Activated gamma-delta T cell (primary cell): ENCODE results near the gene HSD17B2.

ENCODE experiments used
- DNase-seq: peaks from one replicate; lab custom pipeline; 2025; lab: John Stamatoyannopoulos, UW

The HSD17B2 gene

DNA sequence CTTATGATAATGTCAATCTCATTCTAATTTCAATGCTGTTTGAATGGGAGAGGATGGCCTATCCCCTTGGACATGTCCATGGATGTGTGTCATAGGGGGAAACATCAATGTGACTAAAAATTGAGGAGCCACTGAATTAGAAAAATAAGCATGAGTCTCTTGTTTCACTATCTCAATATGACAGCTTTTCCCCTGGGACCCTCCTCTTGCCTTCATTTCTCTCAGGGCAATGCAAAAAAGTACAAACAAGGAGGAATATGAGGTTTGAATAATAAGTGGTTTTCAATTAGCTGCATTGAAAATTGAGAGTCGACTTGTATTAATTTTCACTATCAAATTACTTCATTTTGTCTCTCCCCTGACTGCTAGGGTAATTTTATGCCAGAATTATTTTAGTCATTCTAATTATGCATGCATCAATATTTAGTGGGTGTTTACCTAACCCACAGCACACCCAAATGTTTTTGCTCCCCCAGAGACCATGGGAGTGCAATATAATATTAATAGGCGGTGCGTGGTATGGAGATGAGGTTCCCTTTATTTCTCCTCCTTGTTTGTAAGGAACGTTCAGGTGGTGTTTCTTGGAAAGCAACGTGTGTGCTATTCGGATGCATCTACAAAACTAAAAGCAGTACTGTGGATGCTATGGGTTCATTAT is 17.0 kb upstream of the HSD17B2 start:
- DNase-seq = no peak

DNA sequence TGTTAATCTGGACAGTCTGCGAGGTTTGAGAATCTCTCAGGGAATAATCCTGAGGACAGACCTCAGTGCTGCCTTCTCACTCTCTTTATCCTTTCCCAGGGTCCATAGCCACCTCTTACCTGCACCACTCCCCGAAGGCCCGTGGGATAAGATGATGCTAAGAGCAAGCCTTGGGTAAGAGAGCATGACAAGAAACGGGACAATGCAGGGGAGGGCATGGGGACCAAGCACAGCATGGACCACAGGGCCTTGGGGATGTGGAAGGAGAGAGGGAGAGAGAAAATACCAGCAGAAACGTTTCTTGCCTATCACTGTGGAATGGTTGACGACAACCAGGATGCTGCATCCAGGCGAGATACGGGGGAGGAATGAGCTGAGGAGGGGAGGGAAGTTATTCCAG is 15.5 kb upstream of the HSD17B2 start:
- no peak for DNase-seq

GRCh38 chr16:82020051-82020450 is 15.0 kb upstream of the HSD17B2 start:
- no peak for DNase-seq

- no peak for DNase-seq
Measured at GRCh38 chr16:82023206-82023605, 11.8 kb upstream of the HSD17B2 start.

DNA sequence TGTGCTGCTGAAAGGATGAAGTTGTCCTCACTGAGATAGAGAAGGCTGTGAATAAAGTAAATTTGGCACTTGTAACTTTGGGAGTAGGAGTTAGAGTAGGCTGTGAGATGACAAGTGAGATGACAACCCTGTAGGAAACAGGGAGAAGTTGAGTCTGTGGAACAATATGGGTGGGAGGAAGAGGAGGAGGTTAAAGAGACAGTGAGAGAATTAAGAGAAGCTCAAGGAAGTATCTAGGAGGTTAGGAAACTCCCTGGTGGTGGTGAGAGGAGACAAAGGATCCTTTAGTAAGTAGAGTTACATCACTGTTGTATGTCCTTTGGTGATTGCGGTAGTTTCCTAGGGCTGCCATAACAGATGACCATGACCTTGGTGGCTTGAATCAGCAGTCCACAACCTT is 10.7 kb upstream of the HSD17B2 start:
- no peak for DNase-seq

DNA sequence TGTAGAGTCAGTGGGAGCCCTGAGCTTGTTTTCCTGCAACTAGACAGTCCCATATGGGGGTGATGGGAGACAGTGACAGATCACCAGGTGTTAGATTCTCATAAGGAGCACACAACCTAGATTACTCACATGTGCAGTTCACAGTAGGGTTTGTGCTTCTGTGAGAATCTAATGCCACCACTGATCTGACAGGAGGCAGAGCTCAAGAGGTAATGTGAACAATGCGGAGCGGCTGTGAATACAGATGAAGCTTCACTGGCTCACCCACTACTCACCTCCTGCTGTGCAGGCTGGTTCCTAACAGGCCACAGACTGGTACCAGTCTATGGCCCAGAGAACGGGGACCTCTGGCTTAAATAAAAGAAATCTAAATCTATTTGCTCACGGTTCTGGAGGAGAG is 10.2 kb upstream of the HSD17B2 start:
- DNase-seq = no peak

DNA sequence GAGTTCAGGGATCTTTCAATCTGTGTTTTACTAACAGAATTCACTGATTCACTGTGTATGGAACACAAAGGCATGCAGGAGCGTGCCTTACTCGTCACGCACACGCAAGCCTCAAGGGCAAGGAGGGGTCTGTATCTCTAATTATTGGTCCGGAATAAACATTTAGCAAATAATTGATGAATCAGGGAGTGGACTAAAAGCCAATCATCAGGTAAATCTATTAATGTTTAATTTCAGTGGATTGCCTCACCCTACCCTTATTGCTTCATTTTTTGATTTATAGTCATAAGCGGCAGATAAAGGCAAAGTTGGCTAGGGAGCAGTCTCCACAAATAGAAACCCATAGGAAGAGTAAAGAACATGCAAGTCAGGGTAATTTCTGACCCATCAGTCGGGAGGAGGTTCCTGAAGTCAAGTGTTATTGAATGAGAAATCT is 7.4 kb upstream of the HSD17B2 start:
- no peak for DNase-seq

GRCh38 chr16:82031116-82032084 is 3.7 kb upstream of the HSD17B2 start:
- no peak for DNase-seq

- no peak for DNase-seq
Measured at GRCh38 chr16:82033006-82033405, 2.0 kb upstream of the HSD17B2 start.

DNA sequence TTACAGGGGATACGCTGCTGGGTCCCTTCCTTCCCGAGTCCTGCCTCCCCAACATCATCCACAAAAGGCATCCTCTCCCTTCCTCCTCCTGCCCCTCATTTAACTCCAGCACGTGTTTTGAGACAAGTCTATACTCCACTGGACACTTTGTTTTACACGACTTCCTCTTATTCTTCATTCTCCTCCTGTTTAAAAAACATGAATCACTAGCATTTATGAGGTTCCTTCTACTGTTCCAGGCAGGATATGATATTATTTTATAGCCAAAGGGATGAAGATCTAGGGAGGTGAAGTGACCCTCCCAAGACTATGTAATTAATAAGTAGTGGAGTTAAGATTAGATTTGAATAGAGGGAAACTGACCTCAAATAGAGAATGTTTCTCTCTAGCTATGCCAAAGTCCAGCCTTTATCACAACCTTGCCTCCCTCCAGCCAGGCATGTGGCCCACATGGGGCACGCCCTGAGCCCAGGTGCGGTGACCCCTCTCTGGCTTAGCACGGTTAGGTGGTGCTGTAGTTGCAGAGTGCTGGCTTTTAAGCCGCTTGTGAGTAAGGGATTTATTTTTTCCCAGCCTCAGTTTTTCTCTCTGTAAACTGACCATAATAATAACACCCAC is 1.3 kb upstream of the HSD17B2 start:
- no peak for DNase-seq

- DNase-seq = no peak
Measured at GRCh38 chr16:82037251-82037650, 2.2 kb downstream of the HSD17B2 start.

GRCh38 chr16:82037666-82038065 is 2.6 kb downstream of the HSD17B2 start:
- DNase-seq = no peak

GRCh38 chr16:82040296-82040695 is 5.2 kb downstream of the HSD17B2 start:
- DNase-seq = no peak

GRCh38 chr16:82041542-82041941 is 6.5 kb downstream of the HSD17B2 start:
- DNase-seq = no peak

DNA sequence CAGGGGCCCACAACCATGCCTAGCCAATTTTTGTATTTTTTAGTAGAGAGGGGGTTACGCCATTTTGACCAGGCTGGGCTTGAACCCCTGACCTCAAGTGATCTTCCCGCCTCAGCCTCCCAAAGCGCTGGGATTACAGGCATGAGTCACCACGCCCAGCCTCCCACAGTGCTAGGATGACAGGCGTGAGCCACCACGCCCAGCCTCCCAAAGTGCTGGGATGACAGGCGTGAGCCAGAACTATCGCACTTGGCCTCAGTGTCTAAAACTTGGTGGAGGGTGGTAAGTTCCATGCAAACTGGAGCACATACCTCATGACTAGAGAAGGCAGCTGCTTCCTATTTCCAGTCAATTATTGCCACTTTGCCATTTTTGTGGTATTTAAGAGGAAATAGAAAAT is 7.1 kb downstream of the HSD17B2 start:
- DNase-seq = no peak

GRCh38 chr16:82042846-82043245 is 7.8 kb downstream of the HSD17B2 start:
- no peak for DNase-seq

DNA sequence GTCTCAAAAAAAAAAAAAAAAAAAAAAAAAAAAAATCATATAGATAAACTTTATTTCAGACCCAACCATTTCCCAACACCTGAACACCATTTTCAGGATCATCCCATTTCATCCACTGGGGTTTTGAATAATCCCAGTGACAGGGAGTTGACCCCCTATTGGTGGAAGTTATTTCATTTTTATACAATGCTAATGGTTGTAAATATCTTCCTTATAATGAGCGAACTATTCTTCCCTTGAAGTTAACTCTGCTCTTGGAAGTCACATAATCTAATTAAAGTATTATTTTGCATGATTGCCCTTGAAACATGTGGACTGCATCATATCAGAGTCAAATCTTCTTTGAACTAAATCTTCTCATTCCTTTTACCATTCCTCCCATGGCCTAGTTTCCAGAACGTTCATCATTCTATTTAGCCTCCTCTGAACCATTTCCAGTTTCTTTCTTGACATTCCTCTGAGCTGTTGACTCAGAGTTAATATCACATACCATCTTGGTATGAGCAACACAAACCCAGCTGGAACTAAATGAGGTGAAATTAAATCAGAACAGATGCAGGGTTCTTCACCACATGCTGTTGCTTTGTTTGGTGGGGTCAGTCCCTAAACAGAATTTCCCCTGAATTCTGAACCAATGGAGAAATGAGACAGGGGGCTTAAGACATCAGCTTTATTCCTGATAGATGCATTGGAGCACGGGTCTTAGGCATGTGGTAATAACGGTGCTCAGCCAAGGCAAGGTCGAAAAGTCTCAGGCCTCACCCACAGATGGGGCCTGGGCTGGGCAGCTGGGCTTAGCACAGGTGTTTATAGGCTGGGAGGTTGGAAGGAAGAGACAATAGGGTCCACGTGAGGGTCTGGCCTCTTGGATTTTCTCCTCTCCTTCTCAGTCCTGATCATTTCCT is 8.9 kb downstream of the HSD17B2 start:
- DNase-seq = no peak

GRCh38 chr16:82044585-82044911 is 9.5 kb downstream of the HSD17B2 start:
- DNase-seq = no peak

DNA sequence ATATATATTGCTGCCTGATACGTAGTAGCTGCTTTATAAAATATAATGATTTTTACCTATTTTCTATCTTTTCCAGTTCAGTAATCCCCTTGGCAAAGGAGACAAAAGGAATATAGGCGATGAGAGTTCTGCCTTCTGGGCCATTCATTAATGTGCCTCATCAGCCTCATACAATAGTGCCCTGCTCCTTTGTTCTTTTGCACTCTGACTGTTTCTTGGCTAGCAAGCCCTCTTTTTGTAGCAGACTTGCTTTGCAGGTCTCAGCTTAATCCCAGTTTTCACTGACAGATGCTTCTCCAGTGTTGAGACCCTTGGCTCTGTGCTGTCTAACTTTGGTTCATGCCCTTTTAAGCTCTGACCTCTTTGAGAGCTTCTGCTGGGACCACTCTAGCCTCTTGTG is 10.4 kb downstream of the HSD17B2 start:
- no peak for DNase-seq

GRCh38 chr16:82046541-82046940 is 11.5 kb downstream of the HSD17B2 start:
- DNase-seq = no peak

DNA sequence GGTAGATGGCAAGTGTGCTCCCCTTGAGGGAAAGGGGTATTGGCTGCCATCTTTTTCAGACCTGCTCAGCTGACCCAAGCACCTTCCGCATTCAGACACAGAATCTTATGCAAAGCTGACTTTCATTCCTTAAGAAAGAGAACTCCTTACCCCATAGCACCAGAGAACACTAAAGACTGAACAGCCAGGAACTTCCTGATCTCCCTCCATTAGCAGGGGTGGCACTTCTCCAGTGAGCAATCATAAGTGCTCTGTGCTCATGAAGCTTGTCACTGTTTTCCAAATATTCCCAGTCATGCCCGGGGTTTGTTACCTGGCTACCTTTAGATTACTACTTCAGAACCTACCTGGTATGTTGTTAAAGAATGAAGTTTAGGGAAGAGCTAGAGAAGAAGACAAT is 11.9 kb downstream of the HSD17B2 start:
- DNase-seq = no peak

GRCh38 chr16:82047374-82047773 is 12.3 kb downstream of the HSD17B2 start:
- no peak for DNase-seq
